HG03025 (cell line): ENCODE data around the gene TIMELESS.
"Not testable (repeated sequence)": the region's sequence is repeated elsewhere in the genome, so short reads cannot be mapped to it uniquely, and the experiment has no call there.

Source experiments
- ATAC-seq: cut with Tn5 transposase; IDR thresholded peaks from one replicate; pipeline ENCODE4 v1.9.1; 2021; ENCODE audit warnings: mild to moderate bottlenecking, moderate library complexity; ENCODE audit not compliant: unreplicated experiment, low FRiP score

The TIMELESS gene, protein sequence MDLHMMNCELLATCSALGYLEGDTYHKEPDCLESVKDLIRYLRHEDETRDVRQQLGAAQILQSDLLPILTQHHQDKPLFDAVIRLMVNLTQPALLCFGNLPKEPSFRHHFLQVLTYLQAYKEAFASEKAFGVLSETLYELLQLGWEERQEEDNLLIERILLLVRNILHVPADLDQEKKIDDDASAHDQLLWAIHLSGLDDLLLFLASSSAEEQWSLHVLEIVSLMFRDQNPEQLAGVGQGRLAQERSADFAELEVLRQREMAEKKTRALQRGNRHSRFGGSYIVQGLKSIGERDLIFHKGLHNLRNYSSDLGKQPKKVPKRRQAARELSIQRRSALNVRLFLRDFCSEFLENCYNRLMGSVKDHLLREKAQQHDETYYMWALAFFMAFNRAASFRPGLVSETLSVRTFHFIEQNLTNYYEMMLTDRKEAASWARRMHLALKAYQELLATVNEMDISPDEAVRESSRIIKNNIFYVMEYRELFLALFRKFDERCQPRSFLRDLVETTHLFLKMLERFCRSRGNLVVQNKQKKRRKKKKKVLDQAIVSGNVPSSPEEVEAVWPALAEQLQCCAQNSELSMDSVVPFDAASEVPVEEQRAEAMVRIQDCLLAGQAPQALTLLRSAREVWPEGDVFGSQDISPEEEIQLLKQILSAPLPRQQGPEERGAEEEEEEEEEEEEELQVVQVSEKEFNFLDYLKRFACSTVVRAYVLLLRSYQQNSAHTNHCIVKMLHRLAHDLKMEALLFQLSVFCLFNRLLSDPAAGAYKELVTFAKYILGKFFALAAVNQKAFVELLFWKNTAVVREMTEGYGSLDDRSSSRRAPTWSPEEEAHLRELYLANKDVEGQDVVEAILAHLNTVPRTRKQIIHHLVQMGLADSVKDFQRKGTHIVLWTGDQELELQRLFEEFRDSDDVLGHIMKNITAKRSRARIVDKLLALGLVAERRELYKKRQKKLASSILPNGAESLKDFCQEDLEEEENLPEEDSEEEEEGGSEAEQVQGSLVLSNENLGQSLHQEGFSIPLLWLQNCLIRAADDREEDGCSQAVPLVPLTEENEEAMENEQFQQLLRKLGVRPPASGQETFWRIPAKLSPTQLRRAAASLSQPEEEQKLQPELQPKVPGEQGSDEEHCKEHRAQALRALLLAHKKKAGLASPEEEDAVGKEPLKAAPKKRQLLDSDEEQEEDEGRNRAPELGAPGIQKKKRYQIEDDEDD

DNA sequence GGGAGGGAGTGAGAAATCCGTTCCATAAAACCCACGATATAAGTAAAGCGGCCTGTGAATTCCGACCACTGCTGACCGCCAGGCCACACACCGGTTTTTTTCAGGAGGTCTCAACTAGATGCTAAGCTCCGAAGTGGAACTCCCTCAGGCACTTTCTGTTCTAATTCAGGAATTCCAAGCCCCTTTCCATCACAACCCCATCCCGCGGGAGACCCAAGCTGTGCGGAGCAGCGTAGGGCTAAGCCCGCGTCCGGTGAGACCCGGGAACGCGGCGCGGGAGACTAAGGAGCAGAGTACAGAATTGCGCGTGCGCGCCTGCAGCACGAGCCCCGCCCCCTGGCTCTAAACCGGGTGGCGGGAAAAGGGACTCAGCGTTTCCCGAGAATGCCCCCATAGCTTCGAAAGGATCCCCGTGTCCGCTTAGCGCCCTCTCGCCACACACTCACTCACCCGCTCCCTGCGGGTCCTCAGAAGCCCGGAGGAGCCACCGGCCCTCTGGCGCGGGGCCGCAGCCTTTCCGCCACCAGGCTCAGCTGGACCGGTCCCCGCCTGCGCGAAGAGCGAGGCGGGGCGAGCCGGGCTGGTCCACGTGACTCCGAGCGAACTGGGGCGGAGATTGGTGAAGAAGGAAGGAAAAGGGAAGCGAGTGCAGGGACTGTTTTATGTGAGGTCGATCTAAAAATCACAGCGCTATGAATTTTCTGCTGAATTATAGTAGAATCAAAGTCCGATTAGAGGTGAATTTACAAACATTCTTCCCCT lies at the start of gene TIMELESS:
Gene TIMELESS, minus strand, starts transcription at position 567 of the 762 bp plus-strand sequence. CDS start 15,256 bp downstream, outside the sequence.
- peak; percentile 91 for ATAC-seq

- ATAC-seq: not testable (repeated sequence)
Measured at GRCh38 chr12:56498126-56498902, 49.1 kb upstream of the TIMELESS start.

- not testable (repeated sequence) for ATAC-seq
Measured at GRCh38 chr12:56496704-56497103, 47.5 kb upstream of the TIMELESS start.

GRCh38 chr12:56494481-56494880 lies 45.3 kb upstream of the TIMELESS start:
- ATAC-seq: not testable (repeated sequence)

GRCh38 chr12:56494106-56494415 lies 44.8 kb upstream of the TIMELESS start:
- ATAC-seq: not testable (repeated sequence)

GRCh38 chr12:56493409-56494105 lies 44.3 kb upstream of the TIMELESS start:
- not testable (repeated sequence) for ATAC-seq

- no peak for ATAC-seq
Measured at GRCh38 chr12:56490360-56490759, 41.1 kb upstream of the TIMELESS start.

DNA sequence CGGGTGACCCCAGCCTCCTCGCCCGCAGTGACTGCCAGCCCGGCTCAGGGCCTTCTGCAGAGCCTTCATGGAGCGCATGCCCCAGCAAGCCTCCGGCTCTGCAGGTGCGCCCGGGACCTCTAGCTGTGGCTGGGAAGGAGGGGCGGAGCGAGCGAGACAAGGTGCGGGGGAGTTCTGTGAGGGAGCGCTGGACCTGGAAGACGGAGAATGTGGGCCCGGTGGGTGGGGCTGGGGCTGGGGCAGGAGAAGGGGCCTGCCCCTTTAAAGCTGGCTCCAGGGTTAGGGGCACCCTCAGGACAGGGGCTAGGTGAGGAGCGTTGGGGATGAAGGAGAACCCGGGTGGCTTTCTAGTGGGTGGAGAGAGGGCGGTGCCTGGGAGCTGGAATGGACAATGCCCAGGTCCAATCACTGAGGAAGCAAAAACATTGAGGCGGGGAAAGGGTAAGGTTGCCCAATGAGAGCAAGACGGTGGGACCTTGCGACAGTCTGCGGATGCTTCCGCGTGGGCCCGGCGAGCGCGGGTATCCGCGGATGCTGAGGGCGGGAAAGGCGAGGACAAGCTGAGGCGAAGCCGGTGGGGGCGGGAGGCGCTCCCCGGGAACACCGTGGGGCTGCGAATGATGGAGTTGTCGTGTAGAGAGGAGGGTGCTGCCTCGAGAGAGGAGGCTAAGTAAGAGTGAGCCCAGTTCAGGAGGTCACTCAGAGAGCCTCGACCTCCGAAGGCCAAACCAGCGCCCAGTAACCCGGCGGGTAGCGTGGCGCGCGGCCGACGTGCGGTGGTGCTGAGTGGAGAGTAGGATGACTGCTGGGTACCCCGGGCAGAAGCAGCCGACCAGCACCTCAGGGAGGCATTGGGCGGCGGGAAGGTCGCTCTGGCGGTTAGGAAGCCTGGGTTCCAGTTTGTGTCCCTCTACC lies 39.1 kb upstream of the TIMELESS start, which contains the start of gene GLS2:
Gene GLS2, minus strand, starts transcription at position 121 of the 915 bp plus-strand sequence. Its CDS starts 43 bp downstream, at position 78.
- ATAC-seq: peak; percentile 63

DNA sequence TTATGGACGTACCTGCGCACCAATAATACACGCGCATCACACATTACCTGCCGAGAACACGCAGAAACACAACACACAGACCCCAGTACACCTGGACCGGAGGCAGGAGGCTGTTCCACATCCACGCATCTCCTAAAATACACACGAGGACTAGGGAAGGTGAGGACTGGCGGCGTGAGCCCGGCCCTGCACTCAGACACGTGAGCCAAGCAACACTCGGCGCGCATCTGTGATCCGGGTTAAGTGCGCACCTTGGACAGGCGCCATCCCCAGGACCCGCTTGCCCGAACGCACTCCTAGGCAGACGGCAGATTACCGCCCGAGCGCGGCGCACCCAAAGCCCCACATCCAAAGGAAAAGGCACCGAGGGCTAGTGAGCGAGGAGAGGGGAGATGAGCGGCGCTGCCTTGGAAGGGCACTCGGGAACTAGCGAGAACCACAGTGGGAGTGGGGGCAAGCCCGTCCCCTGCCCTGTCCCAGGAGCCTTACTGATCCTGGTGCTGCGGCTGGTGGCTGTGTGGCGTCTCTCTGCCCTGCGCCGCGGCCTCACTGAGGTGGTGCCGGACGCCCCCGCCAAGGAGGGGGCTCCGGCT lies 38.3 kb upstream of the TIMELESS start:
- ATAC-seq: peak; percentile 20

GRCh38 chr12:56486694-56487093 lies 37.5 kb upstream of the TIMELESS start:
- ATAC-seq: no peak

DNA sequence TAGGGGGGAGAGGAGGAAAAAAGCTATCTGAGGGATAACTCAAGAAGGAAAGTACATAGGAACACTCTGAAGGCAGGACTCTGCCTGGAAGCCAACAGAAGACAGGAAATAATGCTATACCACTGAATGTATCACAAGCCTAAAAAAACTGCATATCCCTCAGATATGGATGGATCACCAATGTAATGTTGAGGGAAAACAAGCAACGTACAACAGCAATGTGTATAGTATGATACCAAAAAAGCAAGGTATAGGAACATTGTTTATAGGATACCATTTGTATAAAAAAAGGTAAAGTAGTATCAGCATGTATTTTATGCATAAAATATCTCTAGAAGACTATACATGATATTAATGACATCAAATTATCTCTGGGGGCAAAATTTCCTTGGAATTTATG lies 35.3 kb upstream of the TIMELESS start:
- no peak for ATAC-seq

DNA sequence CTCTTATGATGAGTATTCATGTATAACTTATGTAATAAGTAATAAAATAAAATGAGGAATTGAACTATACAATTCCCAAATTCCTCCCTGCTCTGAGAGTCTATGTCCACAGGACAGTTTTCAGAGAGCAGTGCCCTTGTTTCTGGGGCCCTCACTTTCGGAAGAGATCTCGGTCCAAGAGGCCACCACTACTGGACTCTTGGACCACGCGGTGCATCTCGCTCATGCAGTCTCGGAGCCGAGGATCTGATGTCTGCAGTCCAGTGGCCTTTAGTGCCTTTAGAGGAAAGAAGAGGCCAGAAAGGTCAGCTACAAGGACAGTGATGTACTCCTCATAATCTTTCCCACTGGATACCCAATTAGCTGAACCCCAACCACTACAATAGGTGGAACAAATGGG lies 30.4 kb upstream of the TIMELESS start:
- ATAC-seq: no peak

- no peak for ATAC-seq
Measured at GRCh38 chr12:56477521-56478225, 28.4 kb upstream of the TIMELESS start.

GRCh38 chr12:56476972-56477432 lies 27.8 kb upstream of the TIMELESS start:
- no peak for ATAC-seq

GRCh38 chr12:56476143-56476542 lies 26.9 kb upstream of the TIMELESS start:
- ATAC-seq: no peak

- ATAC-seq: no peak
Measured at GRCh38 chr12:56474389-56474788, 25.2 kb upstream of the TIMELESS start.
